A673 (cell line): ENCODE results near the gene PPP2R5E.

Source experiments
- CTCF ChIP-seq: fragments of 300-800, 200-600 bp; sonication (generic); conservative IDR thresholded peaks from 2 replicates; pipeline ENCODE4 v1.5.1; 2017; ENCODE audit warnings: low read depth, mild to moderate bottlenecking, antibody characterized with exemption, low read length, moderate library complexity, mixed read lengths
- EZH2 ChIP-seq: fragments of 200-600 bp; sonication (generic); IDR thresholded peaks from 2 replicates; pipeline ENCODE4 v1.6.1; 2017; ENCODE audit warnings: borderline replicate concordance, low read depth, mild to moderate bottlenecking, mixed read lengths, antibody characterized with exemption, low read length; ENCODE audit not compliant: poor library complexity, severe bottlenecking

DNA sequence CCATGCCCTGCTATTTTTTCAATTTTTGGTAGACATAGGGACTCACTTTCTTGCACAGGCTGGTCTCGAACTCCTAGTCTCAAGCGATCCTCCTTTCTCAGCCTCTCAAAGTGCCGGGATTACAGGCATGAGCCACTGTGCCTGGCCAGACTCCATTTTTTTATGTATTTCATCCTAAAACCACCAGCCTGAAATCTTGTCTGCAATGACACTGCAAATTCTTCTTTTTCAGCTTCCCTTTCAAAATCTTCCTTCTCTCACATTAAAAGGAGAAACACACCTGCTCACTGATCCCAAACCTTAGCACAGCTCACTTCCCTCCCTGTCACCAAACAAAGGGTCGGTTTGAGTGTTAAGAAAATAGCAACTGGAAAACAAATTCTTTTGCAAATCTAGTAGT, 62.6 kb downstream of the PPP2R5E start:
- TF ChIP-seq CTCF (no peak), EZH2 (no peak)
